ENCODE results near the gene OR6J1. TPM values are rescaled to one million over a fixed set of nuclear protein-coding genes. Genes with fewer than 3 reads are reported as not detected.
A peak's percentile ranks its signal among the peaks of the same experiment; 100 is the strongest.

The OR6J1 gene
- total and polyA plus RNA-seq, 9 donors, result 0.05 TPM; not detected in 8

GRCh38 chr14:22598099-22598895 lies 45.9 kb downstream of the OR6J1 start, which contains the start of gene ABHD4:
Gene ABHD4, plus strand, starts transcription at chr14:22598300. Its CDS starts 7 bp downstream, at chr14:22598307.
- no peak for TF ChIP-seq POLR2A (IDR thresholded peaks at IDR 0.05)
- TF ChIP-seq EP300 (IDR thresholded peaks at IDR 0.05), result no peak
- TF ChIP-seq CTCF (IDR thresholded peaks at IDR 0.05), result peak in 1 of 3 donors; percentile 15
- DNase-seq, result peak; percentile 73 to 86 (median 83)
- Histone ChIP-seq H3K9me3 (no peaks in the 10 kb centered on the region), H3K27me3 (no peaks in the 10 kb centered on the region), H3K36me3 (no peaks in the 10 kb centered on the region), H3K4me3 (peak within 1 kb of the TSS; percentile 76), H3K4me1 (ENCODE audit: insufficient read depth) (no peaks in the 10 kb centered on the region), H3K27ac (peak within 1 kb of the TSS; percentile 22 to 49)
- intact Hi-C loops (cut with DNase I), result loop anchor here in 1 of 4 donors (10.0 kb wide), 1 partner anchor 167 kb away; the partner anchor contains the start of gene OXA1L
- 0 to 1% (median 0%) methylated on average over 47 to 49 of the region's 49 CpGs for WGBS, 3 donors

GRCh38 chr14:22597771-22598098 lies 46.4 kb downstream of the OR6J1 start:
- no peak for TF ChIP-seq CTCF (IDR thresholded peaks at IDR 0.05)
- TF ChIP-seq EP300 (IDR thresholded peaks at IDR 0.05), result no peak
- TF ChIP-seq POLR2A (IDR thresholded peaks at IDR 0.05), result no peak
- intact Hi-C loops (cut with DNase I), result loop anchor here in 1 of 4 donors (10.0 kb wide), 1 partner anchor 167 kb away; the partner anchor contains the start of gene OXA1L
- WGBS, 3 donors, result 10 to 11% (median 10%) methylated on average over 9 of the region's 9 CpGs
- no peaks in the 10 kb centered on the region for H3K36me3 ChIP-seq
- peak overlapping the region in 1 of 2 donors; percentile 49 for H3K27ac ChIP-seq
- no peaks in the 10 kb centered on the region for H3K27me3 ChIP-seq
- H3K4me1 ChIP-seq (ENCODE audit: insufficient read depth), result no peaks in the 10 kb centered on the region
- H3K9me3 ChIP-seq, result no peaks in the 10 kb centered on the region
- H3K4me3 ChIP-seq, result peak overlapping the region; percentile 76
- DNase-seq, result no peak

- intact Hi-C loops (cut with DNase I), result loop anchor here in 1 of 4 donors (10.0 kb wide), 1 partner anchor 168 kb away; the partner anchor contains the start of gene OXA1L
- H3K36me3 ChIP-seq, result no peaks in the 10 kb centered on the region
- DNase-seq, result no peak
- TF ChIP-seq POLR2A (IDR thresholded peaks at IDR 0.05), result no peak
- TF ChIP-seq EP300 (IDR thresholded peaks at IDR 0.05), result no peak
- no peak for TF ChIP-seq CTCF (IDR thresholded peaks at IDR 0.05)
- H3K9me3 ChIP-seq, result no peaks in the 10 kb centered on the region
- no peak overlapping the region for H3K4me3 ChIP-seq
- no peak overlapping the region for H3K27ac ChIP-seq
- no peaks in the 10 kb centered on the region for H3K27me3 ChIP-seq
- 88 to 94% (median 89%) methylated on average over 6 of the region's 6 CpGs for WGBS, 3 donors
- H3K4me1 ChIP-seq (ENCODE audit: insufficient read depth), result no peaks in the 10 kb centered on the region
These were observed 46.9 kb downstream of the OR6J1 start for GRCh38 chr14:22597265-22597664.

- no peaks in the 10 kb centered on the region for H3K36me3 ChIP-seq
- H3K4me1 ChIP-seq (ENCODE audit: insufficient read depth), result no peaks in the 10 kb centered on the region
- DNase-seq, result no peak
- TF ChIP-seq POLR2A (IDR thresholded peaks at IDR 0.05), result no peak
- TF ChIP-seq CTCF (IDR thresholded peaks at IDR 0.05), result no peak
- no peak for TF ChIP-seq EP300 (IDR thresholded peaks at IDR 0.05)
- H3K9me3 ChIP-seq, result no peaks in the 10 kb centered on the region
- H3K4me3 ChIP-seq, result no peak overlapping the region
- no peak overlapping the region for H3K27ac ChIP-seq
- no peaks in the 10 kb centered on the region for H3K27me3 ChIP-seq
- intact Hi-C loops (cut with DNase I), result loop anchor here in 1 of 4 donors (10.0 kb wide), 1 partner anchor 168 kb away; the partner anchor contains the start of gene OXA1L
- WGBS, 3 donors, result 70 to 81% (median 78%) methylated on average over 3 of the region's 3 CpGs
These were observed 47.7 kb downstream of the OR6J1 start for GRCh38 chr14:22596354-22596879.
